ENCODE measurements around the gene CDYL2.

The CDYL2 gene

DNA sequence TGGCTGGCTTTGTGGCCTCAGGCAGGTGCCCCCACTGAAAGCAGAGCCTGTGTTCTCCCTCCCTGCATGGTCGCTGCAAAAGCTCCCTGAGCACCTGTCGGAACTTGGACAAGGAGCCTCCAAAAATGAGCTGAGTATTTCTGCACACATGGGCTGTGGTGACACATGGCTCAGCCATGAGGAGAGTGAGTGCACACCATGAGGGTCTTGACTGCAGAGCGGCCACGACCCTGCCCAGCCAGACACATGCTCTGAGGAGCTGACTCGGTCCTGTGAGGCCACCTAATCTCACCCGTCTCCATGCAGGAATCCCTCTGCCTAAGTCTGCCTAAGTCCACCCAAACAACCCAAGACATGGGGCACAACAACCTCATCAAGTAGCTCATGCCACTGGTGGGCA is 134.7 kb downstream of the CDYL2 start:
- H3K4me2 ChIP-seq, result no peak overlapping the region
- H3K27ac ChIP-seq, result no peak overlapping the region
- H4K20me1 ChIP-seq (ENCODE audit: insufficient read depth), result no peaks in the 10 kb centered on the region
- no peaks in the 10 kb centered on the region for H3K36me3 ChIP-seq (ENCODE audit: insufficient read depth)
- H2AFZ ChIP-seq (ENCODE audit: low read depth), result no peak overlapping the region
- H3K9ac ChIP-seq, result no peak overlapping the region
- no peaks in the 10 kb centered on the region for H3K27me3 ChIP-seq (ENCODE audit: insufficient read depth, low read depth)
- no peaks in the 10 kb centered on the region for H3K4me1 ChIP-seq (ENCODE audit: low read depth, poor library complexity, severe bottlenecking)
- TF ChIP-seq, protein P1, sequence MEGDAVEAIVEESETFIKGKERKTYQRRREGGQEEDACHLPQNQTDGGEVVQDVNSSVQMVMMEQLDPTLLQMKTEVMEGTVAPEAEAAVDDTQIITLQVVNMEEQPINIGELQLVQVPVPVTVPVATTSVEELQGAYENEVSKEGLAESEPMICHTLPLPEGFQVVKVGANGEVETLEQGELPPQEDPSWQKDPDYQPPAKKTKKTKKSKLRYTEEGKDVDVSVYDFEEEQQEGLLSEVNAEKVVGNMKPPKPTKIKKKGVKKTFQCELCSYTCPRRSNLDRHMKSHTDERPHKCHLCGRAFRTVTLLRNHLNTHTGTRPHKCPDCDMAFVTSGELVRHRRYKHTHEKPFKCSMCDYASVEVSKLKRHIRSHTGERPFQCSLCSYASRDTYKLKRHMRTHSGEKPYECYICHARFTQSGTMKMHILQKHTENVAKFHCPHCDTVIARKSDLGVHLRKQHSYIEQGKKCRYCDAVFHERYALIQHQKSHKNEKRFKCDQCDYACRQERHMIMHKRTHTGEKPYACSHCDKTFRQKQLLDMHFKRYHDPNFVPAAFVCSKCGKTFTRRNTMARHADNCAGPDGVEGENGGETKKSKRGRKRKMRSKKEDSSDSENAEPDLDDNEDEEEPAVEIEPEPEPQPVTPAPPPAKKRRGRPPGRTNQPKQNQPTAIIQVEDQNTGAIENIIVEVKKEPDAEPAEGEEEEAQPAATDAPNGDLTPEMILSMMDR (conservative IDR thresholded peaks at IDR 0.05; ENCODE audit: low read depth, low read length), result no peak
- no peak overlapping the region for H3K4me3 ChIP-seq (IDR thresholded peaks at IDR 0.05; ENCODE audit: insufficient read depth, low read depth, low read length)
- peaks cover 5% of the 10 kb centered on the region; the same call in 1 of the 2 replicates for H3K79me2 ChIP-seq (ENCODE audit: insufficient read depth, low read depth)

DNA sequence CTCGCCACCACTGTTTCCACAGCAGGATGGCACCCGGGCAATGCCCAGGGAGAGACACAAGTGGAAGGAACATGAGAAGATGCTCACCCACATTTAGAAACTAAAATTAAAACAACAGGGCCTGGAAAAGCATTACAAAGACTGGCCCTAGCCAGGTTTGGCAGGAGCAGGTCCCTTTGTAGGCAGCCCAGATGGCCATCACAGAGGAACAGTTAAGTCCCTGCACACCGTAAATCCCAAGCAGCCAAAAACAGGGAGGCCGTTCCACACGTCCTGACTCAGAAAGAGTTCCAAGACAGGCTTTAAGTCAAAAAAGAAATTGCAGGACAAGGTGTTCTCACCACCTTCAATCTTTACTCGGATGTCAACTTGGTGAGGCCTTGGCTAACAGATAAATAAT is 136.5 kb downstream of the CDYL2 start:
- H2AFZ ChIP-seq (ENCODE audit: low read depth), result no peak overlapping the region
- no peak overlapping the region for H3K27ac ChIP-seq
- TF ChIP-seq, protein P1 (conservative IDR thresholded peaks at IDR 0.05; ENCODE audit: low read depth, low read length), result no peak
- no peaks in the 10 kb centered on the region for H3K36me3 ChIP-seq (ENCODE audit: insufficient read depth)
- H3K79me2 ChIP-seq (ENCODE audit: insufficient read depth, low read depth), result peaks cover 5% of the 10 kb centered on the region; the same call in 1 of the 2 replicates
- no peak overlapping the region for H3K9ac ChIP-seq
- H3K4me2 ChIP-seq, result no peak overlapping the region
- peaks cover 12% of the 10 kb centered on the region for H3K4me1 ChIP-seq (ENCODE audit: low read depth, poor library complexity, severe bottlenecking)
- no peaks in the 10 kb centered on the region for H3K27me3 ChIP-seq (ENCODE audit: insufficient read depth, low read depth)
- no peaks in the 10 kb centered on the region for H4K20me1 ChIP-seq (ENCODE audit: insufficient read depth)
- H3K4me3 ChIP-seq (IDR thresholded peaks at IDR 0.05; ENCODE audit: insufficient read depth, low read depth, low read length), result no peak overlapping the region

DNA sequence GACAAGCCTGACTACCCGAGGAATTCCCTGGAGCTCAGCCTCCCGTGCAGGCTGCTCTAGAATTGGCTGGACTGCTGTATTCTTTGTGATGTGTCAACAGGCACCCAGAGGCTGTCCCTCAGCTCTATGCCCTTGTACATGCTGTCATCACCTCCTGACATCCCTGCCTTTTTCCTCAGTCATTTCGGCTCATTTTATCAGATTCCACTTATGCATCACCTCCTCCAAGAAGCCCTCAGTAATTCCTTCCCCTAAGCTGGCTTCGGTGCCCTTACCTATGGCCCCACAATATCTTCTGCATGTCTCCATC is 137.2 kb downstream of the CDYL2 start:
- TF ChIP-seq, protein P1 (conservative IDR thresholded peaks at IDR 0.05; ENCODE audit: low read depth, low read length), result no peak
- H4K20me1 ChIP-seq (ENCODE audit: insufficient read depth), result no peaks in the 10 kb centered on the region
- H3K4me2 ChIP-seq, result no peak overlapping the region
- H3K4me3 ChIP-seq (IDR thresholded peaks at IDR 0.05; ENCODE audit: insufficient read depth, low read depth, low read length), result no peak overlapping the region
- H3K79me2 ChIP-seq (ENCODE audit: insufficient read depth, low read depth), result peaks cover 5% of the 10 kb centered on the region; the same call in 1 of the 2 replicates
- H3K27me3 ChIP-seq (ENCODE audit: insufficient read depth, low read depth), result no peaks in the 10 kb centered on the region
- no peaks in the 10 kb centered on the region for H3K36me3 ChIP-seq (ENCODE audit: insufficient read depth)
- H3K27ac ChIP-seq, result no peak overlapping the region
- no peak overlapping the region for H3K9ac ChIP-seq
- H3K4me1 ChIP-seq (ENCODE audit: low read depth, poor library complexity, severe bottlenecking), result peaks cover 13% of the 10 kb centered on the region
- H2AFZ ChIP-seq (ENCODE audit: low read depth), result no peak overlapping the region

DNA sequence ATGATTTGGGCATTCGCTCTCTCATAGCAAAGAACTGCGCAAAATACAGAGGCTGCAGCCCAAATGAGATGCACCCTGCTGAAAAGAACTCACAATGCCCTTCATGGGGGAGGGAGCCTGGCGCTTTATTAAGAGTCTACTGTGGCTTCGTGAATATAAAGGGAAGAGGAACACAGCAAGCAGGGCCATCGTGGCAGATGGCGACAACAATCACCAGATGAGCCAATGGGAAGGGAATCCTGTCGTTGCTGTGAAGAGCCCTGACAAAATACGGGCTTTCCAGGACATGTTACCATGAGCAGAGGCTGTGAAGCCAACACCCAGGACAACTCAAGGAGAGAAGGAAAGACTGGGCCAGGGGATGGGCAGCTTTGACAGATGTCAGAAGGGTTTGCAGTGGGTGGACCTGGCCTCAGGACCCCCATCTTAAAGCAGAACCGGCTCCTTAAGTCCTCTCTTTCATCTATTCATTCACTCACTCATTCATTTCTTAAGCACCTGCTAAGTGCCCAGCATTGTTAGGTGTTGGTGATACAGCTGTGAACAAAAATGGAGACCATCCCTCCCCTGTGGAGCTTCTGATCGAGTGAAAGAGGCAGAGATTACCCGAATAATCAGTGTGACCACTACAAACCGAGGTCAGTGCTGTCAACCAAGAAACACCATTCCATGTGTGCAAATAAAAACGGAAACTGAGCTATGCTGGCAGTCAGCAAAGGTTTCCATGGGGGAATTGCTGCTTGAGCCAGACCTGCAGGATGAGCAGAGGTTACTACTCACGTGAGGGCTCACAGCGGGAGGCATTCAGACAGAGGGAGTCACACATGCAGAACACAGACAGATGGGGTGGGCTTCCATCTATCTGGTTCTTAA is 137.8 kb downstream of the CDYL2 start:
- Histone ChIP-seq H3K4me3 (IDR thresholded peaks at IDR 0.05; ENCODE audit: insufficient read depth, low read depth, low read length) (no peak overlapping the region), H2AFZ (ENCODE audit: low read depth) (no peak overlapping the region), H3K4me2 (no peak overlapping the region), H3K9ac (no peak overlapping the region), H3K27ac (no peak overlapping the region), H3K4me1 (ENCODE audit: low read depth, poor library complexity, severe bottlenecking) (peaks cover 13% of the 10 kb centered on the region), H3K36me3 (ENCODE audit: insufficient read depth) (no peaks in the 10 kb centered on the region), H4K20me1 (ENCODE audit: insufficient read depth) (no peaks in the 10 kb centered on the region), H3K79me2 (ENCODE audit: insufficient read depth, low read depth) (peaks cover 5% of the 10 kb centered on the region; the same call in 1 of the 2 replicates), H3K27me3 (ENCODE audit: insufficient read depth, low read depth) (no peaks in the 10 kb centered on the region)
- TF ChIP-seq, protein P1 (conservative IDR thresholded peaks at IDR 0.05; ENCODE audit: low read depth, low read length), result no peak
